Suprapubic skin (tissue), 4 donors: ENCODE data around the gene SPCS3.

Source experiments
- CTCF ChIP-seq, 2 donors: fragments of 200-600 bp in 1 of 2; fragments of 450-650 bp in 1 of 2; sonication (generic) in 1 of 2; IDR thresholded peaks; one replicate each; pipeline ENCODE4 v1.5.1; 2016 to 2019; ENCODE audit warnings: antibody characterized with exemption in 2 of 2, mild to moderate bottlenecking in 1 of 2, moderate library complexity in 1 of 2
- POLR2A ChIP-seq, 2 donors: fragments of 450-650 bp; IDR thresholded peaks; one replicate each; pipeline ENCODE4 v1.6.1; 2017; ENCODE audit warnings: antibody characterized with exemption in 2 of 2, mild to moderate bottlenecking in 2 of 2, moderate library complexity in 2 of 2
- POLR2AphosphoS5 ChIP-seq, 3 donors: sonication (generic); formaldehyde crosslinking; IDR thresholded peaks; one replicate each; pipeline ENCODE4 v1.6.1; 2017; ENCODE audit warnings: antibody characterized with exemption in 3 of 3

GRCh38 chr4:176363072-176363471 lies 43.3 kb downstream of the SPCS3 start:
- TF ChIP-seq POLR2AphosphoS5 (IDR thresholded peaks at IDR 0.05) = no peak
- TF ChIP-seq CTCF (IDR thresholded peaks at IDR 0.05) = no peak
- no peak for TF ChIP-seq POLR2A (IDR thresholded peaks at IDR 0.05)
